Measurements from ENCODE around the gene TWIST2. TPM values are rescaled to one million over a fixed set of nuclear protein-coding genes. Genes with fewer than 3 reads are reported as not detected.

Gene TWIST2
- polyA plus RNA-seq, 3 donors, result 0.43 to 0.49 (median 0.43) TPM

- Histone ChIP-seq H3K9me3 (replicated peaks in 1 of 2; ENCODE audit: control insufficient read depth in 1 of 2, insufficient read depth in 1 of 2, low read length in 2 of 2) (peaks cover 0 to 6% of the 10 kb centered on the region in 2 donors), H3K4me1 (ENCODE audit: control insufficient read depth in 1 of 2, insufficient read depth in 2 of 2, low read length in 2 of 2) (peaks cover 13 to 17% of the 10 kb centered on the region in 2 donors)
- no peak for DNase-seq
Measured at GRCh38 chr2:238861766-238862315, 14.0 kb downstream of the TWIST2 start.

GRCh38 chr2:238862701-238863100, 14.8 kb downstream of the TWIST2 start:
- intact Hi-C loops (cut with micrococcal nuclease), result no loop called here
- peaks cover 8 to 9% of the 10 kb centered on the region in 2 donors for H3K4me1 ChIP-seq (ENCODE audit: control insufficient read depth in 1 of 2, insufficient read depth in 2 of 2, low read length in 2 of 2)
- Mint-ChIP-seq H3K4me1 (peaks cover 10% of the 10 kb centered on the region), H3K4me3 (no peak overlapping the region), H3K27ac (no peak overlapping the region), H3K27me3 (ENCODE audit: low read depth in 3 of 3) (peaks cover 22 to 39% (median 25%) of the 10 kb centered on the region in 3 donors), H3K36me3 (no peaks in the 10 kb centered on the region), H3K9me3 (peaks cover 0 to 4% (median 0%) of the 10 kb centered on the region in 7 donors)
- no peaks in the 10 kb centered on the region for H3K27me3 ChIP-seq (ENCODE audit: control insufficient read depth in 2 of 2, insufficient read depth in 2 of 2, low read length in 2 of 2)
- no peak overlapping the region for H3K27ac ChIP-seq (ENCODE audit: low read depth in 1 of 2, low read length in 2 of 2)
- H3K4me2 ChIP-seq (replicated peaks; ENCODE audit: extremely low read depth, low read length, poor library complexity, severe bottlenecking), result no peak overlapping the region
- H3K79me2 ChIP-seq (ENCODE audit: insufficient read depth, low read length), result no peaks in the 10 kb centered on the region
- no peak overlapping the region for H3K9ac ChIP-seq (ENCODE audit: insufficient read depth, low read length, poor library complexity, severe bottlenecking)
- H3K9me3 ChIP-seq (replicated peaks in 1 of 2; ENCODE audit: control insufficient read depth in 1 of 2, insufficient read depth in 1 of 2, low read length in 2 of 2), result no peaks in the 10 kb centered on the region
- H2AFZ ChIP-seq (ENCODE audit: insufficient read depth, low read depth, low read length, poor library complexity, severe bottlenecking), result no peak overlapping the region
- no peak for DNase-seq
- no peak for TF ChIP-seq CTCF (IDR thresholded peaks at IDR 0.05)
- H3K36me3 ChIP-seq (replicated peaks in 1 of 2; ENCODE audit: control insufficient read depth in 1 of 2, insufficient read depth in 2 of 2, low read length in 2 of 2), result no peaks in the 10 kb centered on the region
- H3K4me3 ChIP-seq (replicated peaks in 1 of 3; ENCODE audit: low read depth in 2 of 3, low read length in 3 of 3), result no peak overlapping the region
- H4K20me1 ChIP-seq (ENCODE audit: insufficient read depth, low read length), result no peaks in the 10 kb centered on the region
- 93% methylated on average over 3 of the region's 5 CpGs for WGBS (ENCODE audit: insufficient coverage)

More at GRCh38 chr2:238861766-238862315, 14.0 kb downstream of the TWIST2 start:
- TF ChIP-seq CTCF (IDR thresholded peaks at IDR 0.05), result no peak
- Mint-ChIP-seq H3K4me3 (no peak overlapping the region), H3K27me3 (ENCODE audit: low read depth in 3 of 3) (peaks cover 21 to 34% (median 22%) of the 10 kb centered on the region in 3 donors), H3K4me1 (peaks cover 17% of the 10 kb centered on the region), H3K36me3 (no peaks in the 10 kb centered on the region), H3K27ac (no peak overlapping the region), H3K9me3 (peaks cover 0 to 7% (median 0%) of the 10 kb centered on the region in 7 donors)
- H3K4me2 ChIP-seq (replicated peaks; ENCODE audit: extremely low read depth, low read length, poor library complexity, severe bottlenecking), result no peak overlapping the region
- 92% methylated on average over 4 of the region's 10 CpGs for WGBS (ENCODE audit: insufficient coverage)
- H3K79me2 ChIP-seq (ENCODE audit: insufficient read depth, low read length), result no peaks in the 10 kb centered on the region
- intact Hi-C loops (cut with micrococcal nuclease), result no loop called here
- no peaks in the 10 kb centered on the region for H3K27me3 ChIP-seq (ENCODE audit: control insufficient read depth in 2 of 2, insufficient read depth in 2 of 2, low read length in 2 of 2)
- H4K20me1 ChIP-seq (ENCODE audit: insufficient read depth, low read length), result no peaks in the 10 kb centered on the region
- no peak overlapping the region for H2AFZ ChIP-seq (ENCODE audit: insufficient read depth, low read depth, low read length, poor library complexity, severe bottlenecking)
- H3K27ac ChIP-seq (ENCODE audit: low read depth in 1 of 2, low read length in 2 of 2), result no peak overlapping the region
- H3K4me3 ChIP-seq (replicated peaks in 1 of 3; ENCODE audit: low read depth in 2 of 3, low read length in 3 of 3), result no peak overlapping the region
- H3K36me3 ChIP-seq (replicated peaks in 1 of 2; ENCODE audit: control insufficient read depth in 1 of 2, insufficient read depth in 2 of 2, low read length in 2 of 2), result no peaks in the 10 kb centered on the region
- H3K9ac ChIP-seq (ENCODE audit: insufficient read depth, low read length, poor library complexity, severe bottlenecking), result no peak overlapping the region

Measured in CD14-positive monocyte (primary cell).